ENCODE measurements around the gene DICER1. TPM values are rescaled to one million over a fixed set of nuclear protein-coding genes. Genes with fewer than 3 reads are reported as not detected.

Gene DICER1
- total and polyA plus RNA-seq, 9 of the 15 experiments (the other 6 are each of a cell fraction or from before 2014, with no cell fraction given) = 2.5 to 23.2 (median 12.4) TPM

DNA sequence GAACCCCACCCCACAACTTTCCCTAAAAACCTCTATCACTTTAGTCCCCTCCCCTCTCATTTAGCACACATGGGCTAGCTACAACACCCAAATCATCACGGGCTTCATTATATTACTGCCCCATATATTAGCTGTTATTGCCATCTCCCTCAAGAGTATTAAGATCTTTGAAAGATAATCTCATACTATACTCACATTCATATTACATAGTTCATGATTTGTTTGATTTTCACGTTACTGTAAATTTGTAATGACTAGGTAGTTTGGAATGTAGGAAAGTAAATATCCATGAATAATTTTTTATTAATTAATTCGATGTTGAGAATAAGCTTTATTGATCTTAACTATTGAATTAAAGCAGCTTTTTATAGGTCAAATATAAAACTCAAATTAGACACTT, 7.9 kb downstream of the DICER1 start (continued):
- no peak for TF ChIP-seq AFF4 (CRISPR knock-in tag; IDR thresholded peaks at IDR 0.05)
- TF ChIP-seq KDM2B (CRISPR knock-in tag; IDR thresholded peaks at IDR 0.05) = no peak
- no peak for TF ChIP-seq NFIX (CRISPR knock-in tag; IDR thresholded peaks at IDR 0.05; ENCODE audit: low read depth)
- no peak for TF ChIP-seq CBX3 (IDR thresholded peaks at IDR 0.05; ENCODE audit: borderline replicate concordance in 1 of 2, low read length in 2 of 2)
- TF ChIP-seq KLF16 (IDR thresholded peaks at IDR 0.05) = no peak
- no peak for TF ChIP-seq SREBF2 (CRISPR knock-in tag; IDR thresholded peaks at IDR 0.05)
- TF ChIP-seq MITF (IDR thresholded peaks at IDR 0.05) = no peak
- TF ChIP-seq, protein P1, sequence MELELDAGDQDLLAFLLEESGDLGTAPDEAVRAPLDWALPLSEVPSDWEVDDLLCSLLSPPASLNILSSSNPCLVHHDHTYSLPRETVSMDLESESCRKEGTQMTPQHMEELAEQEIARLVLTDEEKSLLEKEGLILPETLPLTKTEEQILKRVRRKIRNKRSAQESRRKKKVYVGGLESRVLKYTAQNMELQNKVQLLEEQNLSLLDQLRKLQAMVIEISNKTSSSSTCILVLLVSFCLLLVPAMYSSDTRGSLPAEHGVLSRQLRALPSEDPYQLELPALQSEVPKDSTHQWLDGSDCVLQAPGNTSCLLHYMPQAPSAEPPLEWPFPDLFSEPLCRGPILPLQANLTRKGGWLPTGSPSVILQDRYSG (tag; conservative IDR thresholded peaks at IDR 0.05; ENCODE audit: low read depth) = no peak
- TF ChIP-seq MAFF (IDR thresholded peaks at IDR 0.05; ENCODE audit: low read length) = no peak
- no peak for TF ChIP-seq NR4A1 (CRISPR knock-in tag; IDR thresholded peaks at IDR 0.05)
- TF ChIP-seq NR4A1 (tag; IDR thresholded peaks at IDR 0.05) = no peak
- no peak for TF ChIP-seq NR1H2 (CRISPR knock-in tag; IDR thresholded peaks at IDR 0.05)
- TF ChIP-seq ZC3H11A (IDR thresholded peaks at IDR 0.05; ENCODE audit: low read depth, low read length) = no peak
- no peak for TF ChIP-seq TSC22D4 (tag; IDR thresholded peaks at IDR 0.05)

Data from K562 (cell line).